ENCODE measurements around the gene FERMT2.

The FERMT2 gene

DNA sequence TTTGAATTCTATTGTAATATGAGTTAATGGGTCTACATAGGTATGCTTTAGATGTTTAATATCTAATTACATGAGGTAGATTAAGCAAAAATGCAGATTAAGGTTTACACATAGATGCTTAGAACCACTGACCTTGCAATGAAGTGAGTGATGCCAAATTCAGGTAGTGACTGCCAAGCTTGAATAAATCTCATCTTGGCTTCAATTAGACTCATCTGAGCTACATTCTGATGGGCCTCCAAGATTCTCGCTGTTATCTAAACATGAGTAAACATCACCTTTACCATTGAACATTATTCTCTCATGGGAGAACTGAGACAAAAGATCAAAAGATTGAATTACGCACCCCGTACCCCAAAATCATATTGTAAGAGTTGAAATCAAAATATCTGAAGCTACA is 90.6 kb downstream of the FERMT2 start:
- no peak for DNase-seq

DNA sequence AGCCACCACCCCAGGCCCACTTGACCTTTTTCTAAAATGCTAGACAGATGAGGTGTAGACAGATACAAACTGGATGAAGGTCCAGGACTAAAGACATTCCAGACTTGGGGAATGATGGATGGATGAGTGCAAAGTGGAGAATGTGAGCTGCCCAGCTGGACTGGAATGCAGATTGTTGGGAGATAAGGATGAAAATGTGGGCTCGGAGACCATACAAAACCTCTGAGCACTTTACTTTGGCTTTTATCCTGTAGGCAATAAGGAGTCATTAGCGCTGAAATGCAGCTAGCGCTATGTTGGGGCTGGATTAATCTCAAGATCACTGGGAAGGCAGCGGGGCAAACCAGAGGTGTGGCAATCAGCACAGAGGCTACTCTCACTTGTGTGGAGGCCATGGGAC is 94.7 kb downstream of the FERMT2 start:
- no peak for DNase-seq

DNA sequence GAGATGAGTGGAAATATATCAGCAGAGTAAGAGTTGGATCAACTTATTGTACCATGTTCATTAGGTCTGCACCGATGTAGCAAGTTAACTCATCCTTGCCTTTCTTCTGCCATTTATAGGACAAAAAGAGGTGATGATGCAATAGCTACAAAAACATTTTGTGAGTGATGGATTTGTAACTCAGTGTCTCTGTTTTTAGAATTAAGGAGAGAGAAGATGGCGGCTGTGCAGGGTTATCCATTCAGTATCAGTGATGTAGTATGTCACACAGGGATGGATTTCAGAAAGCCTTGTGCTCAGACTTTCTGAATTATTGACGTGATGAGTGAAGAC is 97.4 kb downstream of the FERMT2 start:
- DNase-seq = no peak

DNA sequence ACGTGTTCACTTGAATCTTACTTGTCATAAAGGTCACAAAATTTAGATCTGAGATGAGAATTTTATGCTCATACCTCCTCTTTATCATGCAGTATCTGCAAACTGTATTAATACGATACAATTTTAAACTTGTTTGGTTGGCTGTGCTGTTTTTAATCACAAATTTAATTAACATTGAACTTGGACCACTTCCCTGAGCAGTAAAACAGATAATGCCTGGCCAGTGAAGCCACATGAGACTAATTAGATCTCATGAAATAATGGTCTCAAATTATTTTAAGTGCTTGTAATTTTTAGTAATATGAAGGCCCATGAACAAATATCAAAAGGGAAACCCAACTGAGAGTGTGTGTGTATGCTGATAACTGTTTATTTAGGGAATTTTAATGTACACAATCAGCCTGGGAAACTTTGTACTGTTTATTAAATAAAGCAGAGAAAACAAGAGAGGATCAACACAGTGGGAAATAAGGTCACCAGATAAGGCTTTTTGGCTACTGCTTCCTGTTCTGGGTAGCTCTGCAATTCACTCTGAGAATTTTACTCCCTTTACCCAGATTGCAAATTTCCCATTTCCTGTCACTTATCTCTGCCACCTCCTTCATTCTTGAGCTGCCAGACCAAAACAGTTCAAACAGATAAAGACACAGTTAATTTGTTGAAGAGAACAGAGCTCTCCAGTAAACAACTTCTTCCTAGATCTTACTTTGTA is 97.9 kb downstream of the FERMT2 start:
- no peak for DNase-seq

DNA sequence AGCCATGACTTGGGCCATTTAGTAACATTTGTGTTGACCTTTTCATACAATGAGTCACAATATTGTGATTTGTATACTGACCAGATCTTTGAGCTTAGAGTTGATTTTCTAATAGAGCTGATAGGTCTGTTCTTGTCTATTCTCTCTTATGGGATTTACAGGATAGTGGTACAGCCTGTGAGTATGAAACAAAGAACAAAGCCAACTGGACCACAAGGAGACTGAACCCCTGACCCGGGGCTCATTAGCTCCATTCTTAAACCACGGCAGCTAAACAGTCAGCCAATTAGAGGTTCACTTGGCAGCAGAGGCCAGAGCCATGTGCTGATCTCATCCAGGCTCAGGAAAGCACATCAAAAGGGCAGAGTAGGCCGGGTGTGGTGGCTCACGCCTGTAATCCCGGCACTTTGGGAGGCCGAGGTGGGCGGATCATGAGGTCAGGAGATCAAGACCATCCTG is 100.4 kb downstream of the FERMT2 start:
- no peak for DNase-seq

DNA sequence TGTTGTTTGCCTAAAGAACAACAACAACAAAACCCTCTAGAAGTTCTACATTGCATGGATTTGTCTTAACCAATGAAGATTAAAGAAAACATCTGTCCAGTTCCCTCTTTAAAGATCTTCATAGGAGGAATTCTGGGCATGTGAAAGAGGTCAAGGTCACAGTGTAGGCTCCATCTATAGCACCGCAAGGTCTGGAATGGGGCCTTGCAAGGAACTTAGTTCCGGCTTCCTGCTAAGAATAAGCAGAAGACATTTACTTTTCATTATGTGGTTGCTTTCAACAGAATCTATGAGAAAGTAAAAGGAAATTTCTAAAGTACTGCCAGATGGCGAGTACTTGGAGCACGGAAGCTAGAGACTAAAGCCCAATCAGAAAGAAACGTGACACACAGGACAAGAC is 102.2 kb downstream of the FERMT2 start:
- no peak for DNase-seq

DNA sequence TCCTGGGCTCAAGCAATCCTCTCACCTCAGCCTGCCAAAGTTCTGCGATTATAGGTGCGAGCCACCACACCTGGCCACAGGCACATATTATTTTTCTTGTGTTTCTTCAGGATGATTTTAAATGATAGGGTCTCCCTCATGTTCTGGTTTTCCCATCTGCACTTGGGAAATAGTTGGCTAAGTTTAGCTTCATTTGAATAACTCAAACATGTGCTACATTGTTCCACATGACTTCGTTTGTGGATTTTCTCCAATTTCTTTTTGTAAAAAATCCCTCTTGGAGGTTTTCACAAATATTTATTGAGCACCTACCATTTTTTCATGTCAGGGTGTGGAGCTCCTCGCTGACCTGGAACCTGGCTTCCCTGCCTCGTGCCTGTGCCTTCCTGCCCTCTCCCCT is 104.3 kb downstream of the FERMT2 start:
- DNase-seq = no peak

DNA sequence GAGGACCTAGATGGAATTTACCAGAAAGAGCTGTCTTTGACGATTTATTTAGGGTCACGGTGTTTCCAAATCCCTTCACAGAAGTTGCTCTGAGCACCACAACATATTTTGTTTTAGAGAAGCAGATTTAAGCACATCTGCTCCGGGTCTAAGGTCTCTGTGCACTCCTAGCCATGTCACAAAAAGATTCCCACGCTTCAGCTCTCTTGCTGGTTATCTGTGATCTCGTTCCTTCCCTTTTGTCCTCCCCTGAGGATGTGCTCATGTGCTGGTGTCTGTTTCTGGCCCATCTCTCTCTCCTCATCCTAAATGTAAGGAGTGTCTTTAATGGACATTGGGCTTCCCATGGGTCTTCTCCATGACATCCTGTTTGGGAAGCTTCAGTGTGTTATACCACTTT is 105.8 kb downstream of the FERMT2 start:
- no peak for DNase-seq

DNA sequence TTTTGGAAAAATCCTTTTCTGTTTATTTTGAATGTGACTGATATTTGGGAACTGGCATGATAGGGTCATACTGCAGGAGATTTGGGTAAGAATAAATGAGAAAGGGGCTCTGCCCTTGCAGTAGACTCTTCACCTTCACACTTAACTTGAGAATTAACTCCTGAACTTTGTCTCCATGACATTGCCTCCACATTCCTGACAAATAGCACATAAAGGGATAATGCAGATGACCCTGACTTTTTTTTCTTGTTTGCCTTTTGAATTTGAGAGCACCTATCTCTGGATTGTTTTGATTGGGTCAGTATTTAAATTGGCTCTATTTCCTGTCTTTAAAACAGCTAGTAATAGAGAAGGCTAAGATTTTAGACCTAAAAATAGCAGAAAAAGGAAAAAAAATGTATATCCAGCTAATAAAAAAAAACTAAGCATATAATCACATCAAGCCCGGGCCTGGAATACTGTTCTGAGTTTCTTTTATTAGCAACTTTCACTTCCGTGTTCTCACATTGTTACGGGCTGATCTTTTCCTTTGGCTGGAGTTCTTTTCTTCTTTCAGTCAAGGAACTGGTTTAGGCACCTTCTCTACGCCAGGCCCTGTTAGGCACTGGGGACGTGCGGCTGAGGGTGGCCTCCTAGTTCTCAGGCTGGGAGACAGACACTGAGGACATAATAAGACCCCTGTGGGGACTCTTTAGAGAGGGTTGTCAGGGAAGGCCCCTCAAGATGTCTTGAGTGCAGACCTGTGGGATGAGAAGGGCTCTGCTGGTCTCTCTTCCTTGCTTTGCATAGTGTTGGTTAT is 106.4 kb downstream of the FERMT2 start:
- no peak for DNase-seq

DNA sequence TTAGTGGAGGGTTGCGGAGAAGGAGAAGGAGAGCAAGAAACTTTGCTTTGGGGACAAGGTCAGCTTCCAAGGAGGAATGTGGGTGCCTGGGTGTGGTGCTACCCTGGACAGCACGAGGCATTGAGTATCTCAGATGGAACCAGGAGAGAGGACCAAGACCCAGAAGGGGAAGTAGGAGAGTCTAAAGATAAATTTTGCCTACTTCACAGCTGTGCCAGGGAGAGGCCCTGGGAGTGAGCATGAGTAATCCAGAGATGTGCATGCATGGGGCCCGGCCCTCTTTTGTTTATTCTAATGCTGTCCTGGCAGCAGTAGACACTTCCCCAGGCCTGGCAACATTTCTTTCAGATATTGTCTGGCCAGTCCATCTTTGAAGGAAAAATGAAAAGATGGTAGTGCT is 110.0 kb downstream of the FERMT2 start:
- no peak for DNase-seq

DNA sequence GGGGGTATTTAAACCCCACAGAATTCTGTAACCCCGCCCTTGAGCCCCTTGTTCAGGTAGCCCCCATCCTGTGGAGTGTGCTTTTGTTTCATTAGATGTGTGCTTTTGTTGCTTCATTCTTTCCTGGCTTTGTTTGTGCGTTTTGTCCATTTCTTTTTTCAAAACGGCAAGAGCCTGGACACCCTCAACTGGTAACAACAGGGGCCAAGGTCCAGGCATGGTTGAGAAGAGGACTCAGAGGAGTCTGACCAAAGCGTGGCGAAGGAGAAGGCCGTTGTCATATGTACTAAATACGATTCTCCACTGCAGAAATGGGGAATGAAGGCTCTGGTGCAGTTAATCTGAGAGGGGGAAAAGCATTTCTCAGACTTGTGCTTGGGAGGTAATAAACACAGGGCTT is 113.4 kb downstream of the FERMT2 start:
- DNase-seq = no peak

DNA sequence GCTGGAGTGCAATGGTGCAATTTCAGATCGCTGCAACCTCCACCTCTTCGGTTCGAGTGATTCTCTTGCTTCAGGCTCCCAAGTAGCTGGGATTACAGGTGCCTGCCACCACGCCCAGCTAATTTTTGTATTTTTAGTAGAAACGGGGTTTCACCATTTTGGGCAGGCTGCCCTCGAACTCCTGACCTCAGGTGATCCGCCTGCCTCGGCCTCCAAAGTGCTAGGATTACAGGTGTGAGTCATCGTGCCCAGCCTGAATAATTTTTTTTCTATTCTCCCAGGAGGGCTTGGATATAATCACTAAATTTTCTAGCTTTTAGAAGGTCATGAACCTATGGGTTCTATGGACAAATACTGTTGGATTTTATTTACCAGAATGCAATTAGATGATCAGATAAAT is 114.8 kb downstream of the FERMT2 start:
- DNase-seq = no peak

DNA sequence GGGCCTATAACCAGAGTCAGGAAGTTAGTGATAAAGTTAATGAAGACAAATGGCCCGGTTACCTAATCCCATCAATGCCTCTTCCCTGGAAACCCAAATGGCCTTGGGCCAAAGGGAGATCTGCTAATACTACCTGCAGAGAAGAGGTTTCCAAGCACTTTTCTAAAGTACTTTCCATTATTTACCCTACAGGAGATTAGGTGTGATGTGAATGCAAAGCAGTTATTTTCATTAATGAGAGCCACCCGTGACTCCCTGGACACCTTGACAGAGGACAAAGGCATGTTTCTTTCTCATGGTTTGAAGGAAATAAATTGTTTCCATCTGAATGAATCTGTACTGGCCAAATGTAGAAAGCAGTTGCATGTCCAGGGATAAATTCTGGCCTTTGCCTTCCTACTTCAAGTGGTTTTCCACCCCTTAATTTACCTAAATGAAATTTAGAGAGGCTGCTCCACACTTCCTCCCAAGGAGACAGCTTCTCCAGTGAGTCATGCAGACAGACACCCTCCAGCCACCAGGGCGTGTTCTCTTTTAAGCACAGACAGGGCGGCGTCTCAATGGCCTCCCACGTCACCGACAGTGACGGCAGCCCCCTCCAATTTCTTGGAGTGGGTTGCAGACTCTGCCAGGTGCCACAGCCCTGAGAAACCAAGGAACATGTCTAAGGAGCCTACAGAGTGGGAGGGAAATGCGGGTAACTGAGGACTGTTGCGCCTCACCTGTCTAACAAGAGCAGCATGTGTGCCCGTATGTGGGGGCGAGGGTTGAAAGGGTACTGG is 115.5 kb downstream of the FERMT2 start:
- no peak for DNase-seq

DNA sequence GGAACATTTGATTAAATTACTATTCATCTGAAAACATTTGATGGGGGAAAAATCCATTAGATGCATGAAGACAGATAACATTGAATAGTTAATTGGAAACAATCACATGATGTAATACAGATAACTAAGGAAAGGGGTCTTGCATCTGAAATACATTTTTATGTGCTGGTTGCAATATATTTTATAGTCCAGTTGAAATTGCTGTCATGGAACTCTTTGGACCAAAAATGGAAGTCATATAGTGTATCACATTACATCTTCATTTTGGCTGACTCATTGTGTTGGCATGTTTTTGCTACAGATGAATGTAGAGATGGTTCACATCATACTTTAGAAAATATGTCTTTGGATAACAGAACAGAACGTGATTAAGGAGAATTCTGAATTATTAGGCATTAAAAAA is 116.4 kb downstream of the FERMT2 start:
- no peak for DNase-seq

DNA sequence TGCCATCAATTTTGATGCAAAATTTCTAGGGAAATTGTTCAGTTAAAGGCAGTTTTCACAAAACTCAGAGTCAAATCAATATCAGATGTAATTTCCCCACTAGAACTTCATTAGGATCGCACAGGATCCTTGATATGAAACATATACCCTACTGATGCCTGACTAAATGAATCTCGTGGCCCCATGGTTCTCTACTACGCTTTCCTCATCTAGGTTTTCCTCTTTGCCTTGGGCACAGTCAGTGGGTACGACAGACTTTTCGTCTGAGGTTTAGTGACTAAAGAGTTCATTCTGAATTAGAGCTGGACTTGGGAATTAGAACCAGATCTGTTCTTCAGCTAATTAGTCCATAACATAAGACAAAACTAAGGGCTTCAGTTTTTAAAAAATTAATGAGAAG is 117.0 kb downstream of the FERMT2 start:
- DNase-seq = no peak

DNA sequence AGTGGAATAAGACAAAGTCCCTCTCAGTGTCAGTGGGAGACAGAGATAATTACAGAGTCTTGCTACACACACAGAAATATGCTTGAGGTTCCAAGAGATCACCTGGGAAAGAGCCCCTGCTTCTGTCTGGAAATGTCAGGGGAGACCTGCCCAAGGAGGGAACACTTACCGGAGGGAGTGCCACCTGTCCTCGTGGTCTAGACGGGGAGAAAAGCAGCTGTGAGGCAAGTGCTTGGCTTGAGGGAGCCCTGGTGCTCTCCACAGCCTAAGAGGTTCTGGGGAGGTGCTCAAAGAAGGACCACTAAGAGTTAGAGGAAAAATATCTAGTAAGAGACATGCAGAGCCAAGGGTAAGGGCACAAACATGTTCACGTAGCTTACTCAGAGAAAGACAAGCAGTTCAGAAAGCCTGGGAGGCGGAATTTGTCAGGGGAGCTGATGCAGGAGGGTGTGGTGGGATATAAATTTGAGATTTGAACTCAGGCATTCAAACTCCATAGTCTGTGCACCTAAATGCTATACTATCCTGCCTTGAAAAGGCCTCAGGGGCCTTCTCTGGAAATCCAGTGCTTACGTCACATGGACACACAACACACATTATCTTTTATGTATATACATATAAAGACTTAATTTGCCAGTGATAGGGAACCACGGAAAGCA is 121.2 kb downstream of the FERMT2 start:
- DNase-seq = no peak

DNA sequence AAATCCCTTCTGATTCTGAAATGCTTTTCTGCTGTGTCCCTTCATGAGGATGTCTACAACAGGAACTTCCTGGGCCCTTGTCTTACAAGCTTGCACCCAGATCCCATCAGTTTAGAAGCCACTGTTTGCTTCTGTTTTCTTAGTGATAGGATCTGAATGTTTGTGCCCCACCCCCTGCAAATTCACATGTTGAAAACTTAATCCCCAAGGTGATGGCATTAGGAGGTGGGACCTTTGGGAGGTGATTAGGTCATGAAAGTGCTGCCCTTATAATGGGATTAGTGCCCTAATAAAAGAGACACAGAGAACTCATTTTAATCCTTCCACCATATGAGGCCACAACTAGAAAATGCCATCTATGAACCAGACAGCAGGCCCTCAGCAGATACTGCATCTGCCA is 123.4 kb downstream of the FERMT2 start:
- DNase-seq = no peak

DNA sequence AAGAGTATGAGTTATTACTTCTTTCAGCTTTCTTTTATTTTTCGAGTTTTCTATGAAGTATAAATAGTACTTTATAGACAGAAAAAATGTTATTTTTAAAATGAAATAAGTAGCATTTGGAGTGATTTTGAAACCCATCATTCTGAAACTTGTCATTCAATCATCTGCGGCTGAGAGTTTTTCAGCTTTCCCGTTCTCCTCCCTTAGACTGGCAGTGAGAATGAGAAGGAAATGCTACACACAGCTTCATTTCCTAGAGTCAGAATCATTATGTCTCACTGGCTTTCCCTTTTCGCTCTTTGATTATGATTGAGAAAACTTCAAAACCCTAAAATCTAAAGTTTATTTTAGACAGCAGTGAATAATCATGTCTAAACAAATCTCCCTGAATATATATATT is 125.8 kb downstream of the FERMT2 start:
- DNase-seq = no peak

DNA sequence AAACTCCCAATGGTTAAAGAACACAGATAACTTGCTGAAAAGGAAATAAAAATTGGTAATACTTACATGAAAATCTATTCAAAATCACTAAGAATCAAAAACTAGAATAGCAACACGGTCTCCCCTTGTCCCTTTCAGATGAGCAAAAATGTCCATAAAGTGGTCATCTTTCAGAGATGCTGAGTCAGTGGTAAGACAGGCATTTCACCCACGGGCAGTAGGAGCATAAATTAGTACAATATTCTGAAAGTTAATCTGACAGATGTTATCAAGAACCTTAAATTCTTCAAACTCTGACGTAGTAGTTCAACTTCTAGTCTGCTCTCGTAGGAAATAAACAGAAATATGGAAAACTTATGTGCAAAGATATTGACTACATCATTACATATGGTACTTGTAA is 126.4 kb downstream of the FERMT2 start:
- DNase-seq = no peak

DNA sequence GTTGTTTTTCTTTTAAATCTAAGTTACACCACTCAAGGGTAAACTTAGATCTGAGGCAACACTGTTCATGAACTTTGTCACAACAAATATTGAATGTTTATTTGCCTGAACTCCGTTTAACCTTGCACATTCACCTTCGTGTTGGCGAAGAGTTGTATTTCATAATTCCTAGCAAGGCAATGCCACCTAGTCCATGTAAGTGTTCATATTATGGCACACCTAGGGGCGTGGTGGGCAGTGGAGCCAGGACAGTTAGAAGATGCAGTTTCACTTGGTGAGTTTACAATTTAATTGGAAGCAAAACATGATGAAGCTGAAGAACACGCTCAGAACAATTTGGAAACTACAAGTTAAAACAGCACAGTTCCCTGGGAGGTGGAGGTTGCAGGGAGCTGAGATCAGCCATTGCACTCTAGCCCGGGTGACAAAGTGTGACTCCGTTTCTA is 129.0 kb downstream of the FERMT2 start:
- DNase-seq = no peak

DNA sequence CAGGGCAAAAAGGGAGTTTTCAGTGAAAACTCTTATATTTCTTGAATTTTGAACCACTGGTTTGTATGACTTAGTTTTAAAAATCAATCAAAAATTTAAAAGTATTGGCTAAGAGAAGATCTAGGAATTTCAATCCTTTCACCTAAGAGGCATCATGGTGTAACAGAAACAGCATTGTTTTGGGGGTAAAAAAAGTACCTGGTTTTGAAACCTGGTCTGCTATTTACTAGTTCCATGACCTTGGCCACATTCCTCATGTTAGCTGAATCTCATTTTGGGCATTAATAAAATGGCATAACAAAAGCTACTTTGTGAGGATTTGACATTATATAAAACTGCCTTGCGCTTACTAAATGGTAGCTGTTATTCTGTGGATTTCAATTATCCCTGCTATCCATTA is 142.7 kb downstream of the FERMT2 start:
- no peak for DNase-seq
